Middle frontal gyrus (tissue), 1 donor: ENCODE results near the gene LPAR1.

Experiments
- DNase-seq: peaks from one replicate; pipeline ENCODE4 v3.0.0-alpha.2; 2015; ENCODE audit warnings: low spot score; ENCODE audit errors: extremely low spot score

The LPAR1 gene

GRCh38 chr9:110921705-110922104 is 116.6 kb downstream of the LPAR1 start:
- DNase-seq, result no peak

DNA sequence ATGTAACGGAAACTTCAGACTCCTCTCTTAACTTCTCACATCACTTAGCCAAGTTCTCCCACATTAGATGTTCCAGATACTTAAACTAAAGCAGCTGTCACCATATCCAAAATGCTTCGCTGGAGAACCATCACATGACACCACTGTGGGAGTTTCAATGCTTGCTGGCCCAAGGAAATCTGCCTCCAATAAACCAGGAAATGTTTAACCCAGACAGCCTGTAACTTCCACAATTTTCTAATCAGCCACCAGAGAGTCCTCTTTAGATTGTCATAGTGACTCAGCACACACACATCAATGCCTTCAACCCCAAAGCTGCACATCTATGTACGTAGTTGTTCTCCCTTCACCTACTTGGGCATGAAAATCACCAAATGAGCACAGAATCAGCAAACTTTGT is 118.7 kb downstream of the LPAR1 start:
- peak; percentile 53 for DNase-seq

DNA sequence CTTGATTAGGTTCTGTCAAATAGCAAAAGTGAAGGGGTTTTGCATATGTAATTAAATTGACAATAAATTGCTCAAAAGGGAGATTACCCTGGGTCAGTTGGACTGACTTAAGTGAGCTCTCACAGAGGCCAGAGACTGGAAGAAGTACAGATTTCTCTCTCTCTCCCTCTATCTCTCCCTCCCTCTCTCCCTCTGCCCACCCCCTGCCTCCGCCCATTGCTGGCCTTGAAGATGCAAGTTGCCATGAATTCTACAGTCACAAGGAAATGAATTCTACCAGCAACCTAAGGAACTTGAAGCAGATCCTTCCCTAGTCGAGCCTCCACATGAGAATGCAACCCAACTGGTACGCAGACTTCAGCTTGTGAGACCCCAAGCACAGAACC is 119.2 kb downstream of the LPAR1 start:
- DNase-seq, result no peak

- no peak for DNase-seq
Observed at GRCh38 chr9:110918316-110919049, 119.8 kb downstream of the LPAR1 start.

DNA sequence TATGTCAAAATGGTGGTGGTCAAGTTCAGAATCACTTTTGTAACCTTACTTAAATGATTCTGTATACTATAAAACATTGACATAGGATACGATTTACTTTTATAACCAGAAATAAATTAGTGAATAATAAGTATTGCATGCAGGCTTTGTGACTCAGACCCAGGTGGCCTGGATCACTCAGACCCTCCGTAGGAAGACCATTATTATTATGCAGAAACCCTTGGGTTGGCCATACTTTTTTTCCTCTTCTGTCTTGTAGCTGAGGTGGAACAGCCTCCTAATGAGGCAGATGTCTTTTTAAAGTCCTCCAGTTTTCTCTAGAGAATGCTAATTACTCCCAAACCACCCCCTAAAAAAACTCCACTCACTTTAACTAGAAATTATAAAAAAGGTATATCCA is 121.9 kb downstream of the LPAR1 start:
- no peak for DNase-seq

GRCh38 chr9:110912419-110913291 is 125.6 kb downstream of the LPAR1 start:
- no peak for DNase-seq

GRCh38 chr9:110911659-110912418 is 126.4 kb downstream of the LPAR1 start:
- no peak for DNase-seq

GRCh38 chr9:110908894-110909293 is 129.4 kb downstream of the LPAR1 start:
- no peak for DNase-seq

DNA sequence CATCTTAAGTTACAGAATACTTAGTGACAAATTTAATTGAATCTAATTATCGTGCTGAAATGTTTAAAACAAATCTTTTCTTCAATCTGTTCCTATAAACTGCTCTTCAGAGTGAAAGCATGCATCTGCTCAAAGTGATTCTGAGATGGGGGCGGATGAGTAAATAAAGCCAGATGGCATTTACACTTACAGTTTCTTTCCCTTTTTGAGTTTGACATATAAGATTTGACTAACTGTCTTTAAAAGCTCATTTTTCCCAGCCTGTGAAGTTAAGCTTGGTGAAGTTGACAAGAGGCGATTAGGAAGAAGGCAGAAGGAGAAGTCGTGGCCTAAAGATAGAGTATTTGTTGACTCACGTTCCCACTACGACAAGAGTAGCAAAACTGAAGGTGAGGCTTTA is 137.4 kb downstream of the LPAR1 start:
- no peak for DNase-seq

GRCh38 chr9:110900456-110900855 is 137.8 kb downstream of the LPAR1 start:
- DNase-seq, result no peak

DNA sequence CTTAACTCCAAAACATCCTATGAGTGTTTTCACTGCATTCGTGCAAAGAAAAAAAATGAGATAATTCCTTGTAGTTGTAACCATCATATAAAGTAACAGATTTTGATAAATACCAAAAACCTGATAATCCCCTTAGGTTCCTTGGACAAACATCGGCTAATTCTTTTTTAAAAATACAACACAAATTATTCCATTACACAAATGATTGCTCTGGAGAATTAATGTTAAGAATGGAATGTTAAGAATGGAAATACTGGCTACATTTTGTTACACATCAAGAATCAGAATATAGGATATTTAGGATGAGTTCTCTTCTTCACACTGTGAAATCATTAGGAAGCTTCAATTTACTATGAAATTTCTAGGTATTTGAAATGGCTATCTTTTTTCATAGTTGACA is 139.4 kb downstream of the LPAR1 start:
- DNase-seq, result no peak

GRCh38 chr9:110898358-110898757 is 139.9 kb downstream of the LPAR1 start:
- no peak for DNase-seq

DNA sequence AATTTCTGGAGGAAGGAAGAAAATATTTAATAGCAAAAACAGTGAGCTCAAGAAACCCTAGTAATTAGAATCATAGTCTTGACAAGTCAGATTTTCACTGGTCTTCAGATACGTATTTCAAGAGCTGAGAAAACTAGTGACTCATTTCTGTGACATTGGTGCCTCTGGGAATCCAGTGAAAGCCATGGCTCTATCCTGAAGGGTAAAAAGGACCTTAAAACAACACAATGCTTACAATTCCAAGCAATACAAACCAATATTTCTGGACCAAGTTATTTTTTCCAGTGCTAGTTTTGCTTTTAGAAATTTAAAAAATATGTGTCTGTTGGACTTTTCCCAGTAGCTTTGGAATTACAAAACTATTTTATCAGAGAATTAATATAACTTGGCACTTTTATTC is 140.3 kb downstream of the LPAR1 start:
- no peak for DNase-seq

DNA sequence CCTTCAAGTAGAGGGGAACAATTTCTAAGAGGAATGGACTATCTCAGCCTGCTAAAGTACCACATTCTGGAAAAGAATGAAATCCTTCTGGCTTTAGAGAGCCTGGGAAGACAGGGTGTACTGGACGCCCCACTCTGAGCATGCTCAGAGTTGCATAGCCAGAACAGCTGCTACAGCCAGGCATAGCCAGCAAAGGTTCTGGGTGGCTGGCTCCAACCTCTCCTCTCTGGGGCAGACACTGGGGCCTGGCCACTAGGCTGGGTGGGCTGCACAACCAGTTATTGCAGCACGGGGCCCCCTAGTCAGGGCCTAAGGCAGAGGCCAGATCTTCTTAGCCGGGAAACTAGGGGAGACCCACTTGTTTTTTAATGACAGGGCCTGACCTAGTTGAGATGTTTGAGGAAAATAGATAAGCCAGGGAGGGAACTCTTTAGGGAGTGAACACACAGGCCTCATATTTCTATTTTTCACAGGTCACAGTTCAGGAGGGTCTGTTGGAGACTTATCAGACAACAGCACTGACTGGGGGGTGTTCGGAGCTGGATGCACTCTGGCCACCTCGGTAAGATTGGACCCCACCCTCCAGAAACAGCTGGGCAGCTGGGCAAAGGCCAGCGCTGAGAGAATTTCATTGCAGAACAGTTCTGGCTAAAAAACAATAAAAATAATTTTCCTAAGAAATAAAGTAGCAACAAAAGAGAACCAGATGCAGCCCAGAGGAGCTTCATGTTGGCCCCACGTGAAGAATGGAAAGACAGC is 142.9 kb downstream of the LPAR1 start:
- DNase-seq, result no peak

GRCh38 chr9:110894731-110895130 is 143.5 kb downstream of the LPAR1 start:
- DNase-seq, result no peak

DNA sequence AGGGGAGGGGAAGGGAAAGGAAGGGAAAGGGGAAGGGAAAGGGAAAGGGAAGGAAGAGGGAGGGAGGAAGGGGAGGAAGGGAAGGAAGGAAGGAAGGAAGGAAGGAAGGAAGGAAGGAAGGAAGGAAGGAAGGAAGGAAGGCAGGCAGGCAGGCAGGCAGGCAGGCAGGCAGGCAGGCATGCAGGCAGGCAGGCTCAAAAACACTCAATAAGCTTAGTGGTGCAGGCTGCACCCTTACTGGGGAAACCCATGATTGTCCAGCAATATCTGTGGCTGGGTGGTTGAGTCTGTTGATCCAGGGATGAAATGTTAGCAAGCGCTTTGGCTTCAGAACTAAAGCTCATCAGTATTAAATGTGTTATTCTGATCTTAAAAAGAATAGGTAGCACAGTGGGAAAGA is 145.6 kb downstream of the LPAR1 start:
- no peak for DNase-seq

GRCh38 chr9:110891760-110892159 is 146.5 kb downstream of the LPAR1 start:
- no peak for DNase-seq

GRCh38 chr9:110890416-110890815 is 147.9 kb downstream of the LPAR1 start:
- no peak for DNase-seq

DNA sequence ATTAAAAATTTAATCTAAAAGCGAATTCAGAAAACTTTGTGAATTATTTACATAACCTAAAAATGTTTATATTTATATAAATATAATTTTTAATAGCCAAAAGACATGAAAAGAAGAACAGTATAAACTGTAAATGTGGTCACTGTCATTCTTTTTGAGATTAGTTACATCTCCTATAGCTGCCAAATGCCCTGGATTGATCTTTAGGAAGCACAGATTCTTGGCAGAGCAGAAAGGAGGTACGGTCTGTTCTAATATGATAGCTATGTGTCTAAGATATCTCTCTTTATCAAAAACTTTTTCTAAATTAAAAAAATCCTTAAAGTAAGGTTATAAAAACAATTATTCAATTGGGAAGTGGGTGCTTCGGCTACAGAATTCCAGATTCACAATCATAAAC is 151.0 kb downstream of the LPAR1 start:
- DNase-seq, result no peak

DNA sequence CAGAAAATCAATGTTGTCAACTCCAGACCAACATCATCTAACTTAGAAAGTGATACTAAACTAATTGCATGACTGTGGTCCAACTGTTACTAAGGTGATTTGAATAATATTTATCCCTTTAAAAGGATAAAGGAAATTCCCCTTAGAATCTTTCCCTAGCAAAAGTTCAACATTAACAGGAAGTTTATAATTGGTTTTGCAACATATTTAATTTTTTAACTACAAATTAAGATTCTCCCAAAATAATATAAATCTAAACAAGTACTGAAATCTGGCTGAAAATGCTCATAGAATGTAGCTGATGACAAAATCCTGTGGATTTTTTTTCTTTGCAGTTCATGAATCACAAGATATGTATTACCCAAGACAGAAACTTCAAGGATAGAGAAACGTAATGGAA is 151.4 kb downstream of the LPAR1 start:
- DNase-seq, result no peak

DNA sequence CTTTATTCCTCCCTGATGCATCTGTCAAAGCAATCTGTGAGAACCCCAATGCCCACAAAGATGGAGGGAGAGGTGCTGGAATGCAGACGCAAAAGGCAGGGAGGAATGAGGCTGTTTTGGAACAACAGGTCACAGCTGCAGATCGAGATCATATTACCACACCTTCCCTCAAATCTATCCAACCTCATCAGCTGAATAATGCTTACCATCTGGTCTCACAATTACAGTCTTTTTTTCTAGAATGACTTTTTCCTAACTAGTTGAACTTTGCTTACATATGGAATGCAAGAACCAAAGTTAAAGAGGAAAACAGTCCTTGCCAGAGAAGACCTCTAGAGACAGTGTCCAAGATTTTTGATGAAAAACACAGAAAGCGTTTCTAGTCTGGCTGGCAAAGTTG is 158.1 kb downstream of the LPAR1 start:
- no peak for DNase-seq
